Esophagus muscularis mucosa (tissue), 4 donors: ENCODE measurements around the gene NT5E. TPM values are rescaled to one million over a fixed set of nuclear protein-coding genes. Genes with fewer than 3 reads are reported as not detected.
"Not testable (repeated sequence)": the region's sequence is repeated elsewhere in the genome, so short reads cannot be mapped to it uniquely, and the experiment has no call there.

Experiments
- DNase-seq: peaks from one replicate; pipeline ENCODE4 v3.0.0-alpha.2; 2017; ENCODE audit errors: extremely low spot score
- H3K27ac ChIP-seq, 4 donors: fragments of 200-600 bp; sonication (generic); replicated peaks in 1 of 4; 1 replicate in 3 of 4; 2 replicates in 1 of 4; pipeline ENCODE4 v1.5.1; 2016 to 2019; ENCODE audit warnings: mild to moderate bottlenecking in 1 of 4
- H3K27me3 ChIP-seq, 4 donors: fragments of 200-600 bp; sonication (generic); one replicate each; pipeline versions ENCODE4 v1.5.1 to v1.6.0; 2016 to 2019
- H3K36me3 ChIP-seq, 4 donors: fragments of 200-600 bp; sonication (generic); one replicate each; pipeline ENCODE4 v1.5.1; 2016 to 2019
- H3K4me1 ChIP-seq, 4 donors: fragments of 200-600 bp; sonication (generic); one replicate each; pipeline ENCODE4 v1.5.1; 2016 to 2019
- H3K4me3 ChIP-seq, 4 donors: fragments of 200-600 bp; sonication (generic); 1 replicate in 2 of 4; 2 replicates in 2 of 4; pipeline ENCODE4 v1.5.1; 2016 to 2019; ENCODE audit warnings: mild to moderate bottlenecking in 4 of 4, moderate library complexity in 1 of 4
- H3K9me3 ChIP-seq, 4 donors: fragments of 200-600 bp; sonication (generic); 1 replicate in 3 of 4; 2 replicates in 1 of 4; pipeline ENCODE4 v1.5.1; 2016 to 2019
- EP300 ChIP-seq: sonication (generic); formaldehyde crosslinking; IDR thresholded peaks from one replicate; pipeline ENCODE4 v1.6.1; 2017; ENCODE audit warnings: antibody characterized with exemption
- POLR2A ChIP-seq: fragments of 450-650 bp; IDR thresholded peaks from one replicate; pipeline ENCODE4 v1.6.1; 2017; ENCODE audit warnings: antibody characterized with exemption, moderate library complexity, mild to moderate bottlenecking, low read depth
- POLR2AphosphoS5 ChIP-seq, 2 donors: sonication (generic); formaldehyde crosslinking; IDR thresholded peaks; one replicate each; pipeline ENCODE4 v1.6.1; 2017; ENCODE audit warnings: antibody characterized with exemption in 2 of 2
- WGBS: methylation state at CpG from one replicate; pipeline ENCODE4 v1.1.5; 2018; 5-methylcytosine and 5-hydroxymethylcytosine counted together
- intact Hi-C: fragments of 100-400 bp; cut with DNase I; formaldehyde crosslinking; loops from one replicate; pipeline ENCODE4 v1.15.1; 2023
- total RNA-seq, 4 donors: library from RNA; depleted of rRNA; stranded (reverse); fragments of >200 nt; gene quantifications; one replicate each; pipeline versions ENCODE4 v1.1.0 to v1.2.1, GENCODE V29; 2016
- TF ChIP-seq, protein P1 (sequence below), 3 experiments: fragments of 200-600 bp in 2 of 3; fragments of 450-650 bp in 1 of 3; sonication (generic) in 2 of 3; IDR thresholded peaks; one replicate each; pipeline ENCODE4 v1.5.1; 2017 to 2019; ENCODE audit warnings: antibody characterized with exemption in 3 of 3, mild to moderate bottlenecking in 2 of 3, moderate library complexity in 1 of 3

Gene NT5E
- total RNA-seq, 4 donors from 2014 or later: 10.4 to 29.7 (median 18.9) TPM

- Histone ChIP-seq H3K4me1 (peaks cover 0 to 8% (median 1%) of the 10 kb centered on the region in 4 donors), H3K4me3 (no peak overlapping the region), H3K27me3 (no peaks in the 10 kb centered on the region), H3K27ac (peak overlapping the region in 2 of 4 donors; percentile 15 to 46), H3K9me3 (no peaks in the 10 kb centered on the region), H3K36me3 (no peaks in the 10 kb centered on the region)
- intact Hi-C loops: no loop called here
- no peak for TF ChIP-seq POLR2AphosphoS5 (IDR thresholded peaks at IDR 0.05)
- TF ChIP-seq POLR2A: no peak
- TF ChIP-seq EP300: no peak
- TF ChIP-seq, protein P1, sequence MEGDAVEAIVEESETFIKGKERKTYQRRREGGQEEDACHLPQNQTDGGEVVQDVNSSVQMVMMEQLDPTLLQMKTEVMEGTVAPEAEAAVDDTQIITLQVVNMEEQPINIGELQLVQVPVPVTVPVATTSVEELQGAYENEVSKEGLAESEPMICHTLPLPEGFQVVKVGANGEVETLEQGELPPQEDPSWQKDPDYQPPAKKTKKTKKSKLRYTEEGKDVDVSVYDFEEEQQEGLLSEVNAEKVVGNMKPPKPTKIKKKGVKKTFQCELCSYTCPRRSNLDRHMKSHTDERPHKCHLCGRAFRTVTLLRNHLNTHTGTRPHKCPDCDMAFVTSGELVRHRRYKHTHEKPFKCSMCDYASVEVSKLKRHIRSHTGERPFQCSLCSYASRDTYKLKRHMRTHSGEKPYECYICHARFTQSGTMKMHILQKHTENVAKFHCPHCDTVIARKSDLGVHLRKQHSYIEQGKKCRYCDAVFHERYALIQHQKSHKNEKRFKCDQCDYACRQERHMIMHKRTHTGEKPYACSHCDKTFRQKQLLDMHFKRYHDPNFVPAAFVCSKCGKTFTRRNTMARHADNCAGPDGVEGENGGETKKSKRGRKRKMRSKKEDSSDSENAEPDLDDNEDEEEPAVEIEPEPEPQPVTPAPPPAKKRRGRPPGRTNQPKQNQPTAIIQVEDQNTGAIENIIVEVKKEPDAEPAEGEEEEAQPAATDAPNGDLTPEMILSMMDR (IDR thresholded peaks at IDR 0.05): no peak
- WGBS: 80% methylated on average over 7 of the region's 7 CpGs
- DNase-seq: no peak
Measured at GRCh38 chr6:85402922-85403321, 47.0 kb upstream of the NT5E start.

- intact Hi-C loops: no loop called here
- no peak for TF ChIP-seq POLR2AphosphoS5 (IDR thresholded peaks at IDR 0.05)
- no peak for TF ChIP-seq EP300
- no peak for TF ChIP-seq POLR2A
- TF ChIP-seq, protein P1 (IDR thresholded peaks at IDR 0.05): no peak
- Histone ChIP-seq H3K4me3 (no peak overlapping the region), H3K9me3 (no peaks in the 10 kb centered on the region), H3K36me3 (no peaks in the 10 kb centered on the region), H3K27me3 (no peaks in the 10 kb centered on the region), H3K27ac (peak overlapping the region in 2 of 4 donors; percentile 15 to 46), H3K4me1 (peaks cover 0 to 8% (median 1%) of the 10 kb centered on the region in 4 donors)
- no peak for DNase-seq
- WGBS: 61% methylated on average over 2 of the region's 2 CpGs
Measured at GRCh38 chr6:85403331-85404015, 46.4 kb upstream of the NT5E start.

GRCh38 chr6:85404016-85404563 is 45.8 kb upstream of the NT5E start:
- H3K27ac ChIP-seq: not testable (repeated sequence)

DNA sequence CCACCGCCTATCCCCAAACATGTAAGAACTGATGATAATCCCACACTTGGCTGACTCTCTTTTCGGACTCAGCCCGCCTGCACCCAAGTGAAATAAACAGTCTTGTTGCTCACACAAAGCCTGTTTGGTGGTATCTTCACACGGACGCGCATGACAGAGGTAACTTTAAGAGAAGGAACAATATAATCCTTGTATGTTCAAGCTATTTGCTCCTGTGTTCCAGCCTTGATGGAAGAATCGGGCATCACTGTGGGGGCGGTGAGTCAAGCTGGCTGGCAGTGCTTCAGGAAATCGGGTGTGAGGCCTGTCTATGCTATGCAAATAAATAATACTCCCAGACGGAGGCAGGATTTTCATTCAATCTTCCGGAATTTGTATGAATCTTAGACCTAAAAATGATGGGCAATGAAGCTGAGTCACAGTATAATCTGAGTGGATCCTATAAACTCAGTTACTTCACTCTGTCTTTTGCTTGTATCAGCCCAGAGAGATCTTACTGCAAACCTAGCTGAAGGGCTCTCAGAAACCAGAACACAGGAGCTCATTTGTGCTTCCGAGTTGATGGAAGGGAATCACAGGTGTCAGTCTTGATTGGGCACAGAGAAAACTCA is 45.2 kb upstream of the NT5E start:
- DNase-seq: no peak
- Histone ChIP-seq H3K9me3 (no peaks in the 10 kb centered on the region), H3K4me1 (peaks cover 0 to 8% (median 1%) of the 10 kb centered on the region in 4 donors), H3K4me3 (no peak overlapping the region), H3K36me3 (no peaks in the 10 kb centered on the region), H3K27me3 (no peaks in the 10 kb centered on the region), H3K27ac (no peak overlapping the region)
- intact Hi-C loops: no loop called here
- 71% methylated on average over 12 of the region's 12 CpGs for WGBS
- TF ChIP-seq POLR2AphosphoS5 (IDR thresholded peaks at IDR 0.05): no peak
- TF ChIP-seq, protein P1 (IDR thresholded peaks at IDR 0.05): no peak
- TF ChIP-seq EP300: no peak
- TF ChIP-seq POLR2A: no peak

More at GRCh38 chr6:85404016-85404563, 45.8 kb upstream of the NT5E start:
- DNase-seq, H3K4me3 ChIP-seq, H3K9me3 ChIP-seq, H3K4me1 ChIP-seq, intact Hi-C loops, H3K36me3 ChIP-seq, H3K27me3 ChIP-seq: not testable (repeated sequence)
- WGBS: 80% methylated on average over 4 of the region's 4 CpGs

DNA sequence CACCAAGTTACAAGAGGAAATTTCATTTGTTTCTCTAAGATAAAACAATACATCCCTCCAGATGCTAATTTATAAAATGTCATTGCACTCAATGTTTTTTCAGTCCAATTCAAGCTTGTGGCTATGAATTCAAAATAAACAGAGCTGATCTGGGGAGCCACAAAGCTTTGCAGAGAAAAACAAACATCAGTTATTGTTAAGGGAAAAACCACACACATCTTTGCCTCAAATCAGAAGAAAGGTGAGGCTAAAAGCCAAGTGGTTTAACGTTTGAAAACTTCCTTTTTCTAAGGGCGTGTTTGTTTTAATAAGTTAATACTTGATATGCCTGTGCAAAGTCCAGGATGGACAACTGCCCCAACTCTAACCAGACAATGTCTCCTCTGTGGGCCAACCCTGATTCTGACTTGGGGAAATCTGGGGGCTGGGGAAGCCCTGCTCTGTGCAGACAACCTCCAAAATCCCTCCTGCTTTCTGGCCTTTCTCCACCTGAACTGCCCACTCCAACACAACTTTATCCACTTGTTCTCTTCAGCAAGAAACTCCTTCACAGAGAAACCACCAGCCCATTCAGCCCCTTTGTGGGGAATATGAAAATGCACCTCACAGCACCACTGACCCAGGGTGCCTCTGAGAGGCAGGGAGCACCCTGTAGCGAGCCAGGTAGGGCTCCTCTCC is 44.6 kb upstream of the NT5E start:
- no peaks in the 10 kb centered on the region for H3K36me3 ChIP-seq
- H3K4me3 ChIP-seq: no peak overlapping the region
- no peaks in the 10 kb centered on the region for H3K9me3 ChIP-seq
- no peak overlapping the region for H3K27ac ChIP-seq
- TF ChIP-seq POLR2A (no peak), POLR2AphosphoS5 (IDR thresholded peaks at IDR 0.05) (no peak), EP300 (no peak)
- TF ChIP-seq, protein P1 (IDR thresholded peaks at IDR 0.05): no peak
- intact Hi-C loops: no loop called here
- H3K27me3 ChIP-seq: no peaks in the 10 kb centered on the region
- peaks cover 0 to 8% (median 1%) of the 10 kb centered on the region in 4 donors for H3K4me1 ChIP-seq
- 54% methylated on average over 3 of the region's 3 CpGs for WGBS
- no peak for DNase-seq
